GM19035 (cell line): ENCODE data around the gene RAD51C.
"Not testable (repeated sequence)": the region's sequence is repeated elsewhere in the genome, so short reads cannot be mapped to it uniquely, and the experiment has no call there.

ENCODE experiments used
- ATAC-seq: cut with Tn5 transposase; IDR thresholded peaks from one replicate; pipeline ENCODE4 v1.9.1; 2021; ENCODE audit not compliant: unreplicated experiment

RAD51C gene

DNA sequence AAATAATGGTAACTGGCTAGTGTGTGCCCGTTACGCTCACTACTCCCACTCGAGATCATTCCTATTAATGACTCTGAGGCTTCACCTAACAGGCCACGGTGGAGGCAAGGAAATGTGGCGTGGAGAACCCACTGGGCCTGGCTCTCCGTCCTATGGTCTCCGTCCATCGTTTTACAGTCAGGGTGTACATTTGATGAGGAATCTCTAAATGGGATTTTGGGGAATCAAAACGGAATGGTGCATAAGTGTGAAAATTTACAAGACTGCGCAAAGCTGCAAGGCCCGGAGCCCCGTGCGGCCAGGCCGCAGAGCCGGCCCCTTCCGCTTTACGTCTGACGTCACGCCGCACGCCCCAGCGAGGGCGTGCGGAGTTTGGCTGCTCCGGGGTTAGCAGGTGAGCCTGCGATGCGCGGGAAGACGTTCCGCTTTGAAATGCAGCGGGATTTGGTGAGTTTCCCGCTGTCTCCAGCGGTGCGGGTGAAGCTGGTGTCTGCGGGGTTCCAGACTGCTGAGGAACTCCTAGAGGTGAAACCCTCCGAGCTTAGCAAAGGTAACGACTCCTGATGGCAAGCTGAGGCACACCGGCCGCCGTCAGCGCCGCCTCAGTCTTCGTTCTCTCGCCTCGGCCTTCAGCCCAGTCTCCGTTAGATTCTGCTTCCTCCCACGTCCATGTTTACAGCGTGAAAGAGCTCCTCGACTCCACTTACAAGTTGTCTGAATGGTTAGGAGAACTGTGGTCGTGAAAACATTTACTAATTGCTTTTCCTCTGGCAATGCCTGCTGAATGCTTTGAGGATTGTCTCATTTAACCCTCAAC lies at the start of gene RAD51C:
Gene RAD51C, plus strand, starts transcription at position 364 of the 817 bp plus-strand sequence. Its CDS starts 42 bp downstream, at position 406.
- peak; percentile 98 for ATAC-seq

DNA sequence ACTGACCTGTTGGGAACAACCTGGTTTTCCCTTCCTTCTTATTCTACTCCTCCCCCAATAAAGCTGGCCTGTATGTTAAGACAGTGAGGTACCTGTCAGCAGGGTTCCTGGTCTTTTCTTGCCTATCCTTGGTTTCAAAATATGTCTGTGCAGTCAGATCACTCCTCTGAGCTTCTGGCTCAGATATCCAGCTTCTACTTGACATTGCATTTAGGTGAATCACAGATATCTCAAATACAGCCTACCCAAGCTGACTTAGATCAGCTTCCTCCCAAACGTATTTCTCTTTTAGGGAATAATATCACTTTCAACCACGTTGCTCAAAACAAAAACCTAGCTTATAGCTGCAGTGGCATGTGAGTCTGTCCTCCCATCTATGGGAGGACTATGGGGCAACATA lies 49.3 kb upstream of the RAD51C start:
- ATAC-seq, result no peak

DNA sequence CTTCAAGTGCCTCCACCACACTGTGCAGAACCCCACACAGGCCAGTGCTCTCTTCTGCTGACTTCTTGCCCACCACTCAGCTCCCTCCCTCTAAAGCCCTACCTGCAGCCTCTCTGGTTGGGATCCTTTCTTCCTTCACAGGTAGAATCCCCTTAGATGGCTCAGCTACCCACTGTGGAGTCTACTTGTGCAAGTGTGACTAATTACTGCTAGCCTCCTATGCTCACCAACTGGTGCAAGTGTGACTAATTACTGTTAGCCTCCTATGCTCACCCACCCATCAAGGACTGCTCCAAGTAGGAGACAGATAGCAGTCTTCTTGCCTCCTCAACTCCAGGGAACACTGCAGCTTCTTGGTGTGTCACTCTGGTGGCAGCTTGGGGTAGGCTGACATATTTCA lies 44.2 kb upstream of the RAD51C start:
- ATAC-seq, result no peak

DNA sequence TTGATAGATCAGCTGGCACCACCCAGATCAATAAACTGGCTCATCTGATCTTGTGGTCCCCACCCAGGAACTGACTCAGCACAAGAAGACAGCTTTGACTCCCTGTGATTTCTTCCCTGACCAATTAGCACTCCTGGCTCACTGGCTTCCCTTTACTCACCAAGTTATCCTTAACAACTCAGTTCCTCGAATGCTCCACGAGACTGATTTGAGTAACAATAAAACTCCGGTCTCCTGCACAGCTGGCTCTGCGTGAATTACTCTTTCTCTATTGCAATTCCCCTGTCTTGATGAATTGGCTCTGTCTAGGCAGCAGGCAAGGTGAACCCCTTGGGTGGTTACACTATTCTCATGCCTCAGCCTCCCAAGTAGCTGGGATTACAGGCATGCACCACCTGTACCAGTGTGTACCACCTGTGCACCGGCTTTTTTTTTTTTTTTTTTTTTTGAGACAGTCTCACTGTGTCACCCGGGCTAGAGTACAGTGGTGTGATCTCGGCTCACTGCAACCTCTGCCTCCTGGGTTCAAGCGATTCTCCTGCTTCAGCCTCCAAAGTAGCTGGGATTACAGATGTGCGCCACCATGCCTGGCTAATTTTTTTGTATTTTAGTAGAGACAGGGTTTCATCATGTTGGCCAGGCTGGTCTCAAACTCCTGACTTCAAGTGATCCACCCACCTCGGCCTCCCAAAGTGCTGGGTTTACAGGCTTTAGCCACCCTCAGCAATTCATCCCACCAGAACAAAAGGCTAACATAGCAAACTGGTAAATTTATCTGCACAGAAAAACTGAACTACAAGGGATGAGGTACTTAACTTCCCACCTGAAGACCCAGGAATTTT lies 34.2 kb upstream of the RAD51C start:
- ATAC-seq, result not testable (repeated sequence)

DNA sequence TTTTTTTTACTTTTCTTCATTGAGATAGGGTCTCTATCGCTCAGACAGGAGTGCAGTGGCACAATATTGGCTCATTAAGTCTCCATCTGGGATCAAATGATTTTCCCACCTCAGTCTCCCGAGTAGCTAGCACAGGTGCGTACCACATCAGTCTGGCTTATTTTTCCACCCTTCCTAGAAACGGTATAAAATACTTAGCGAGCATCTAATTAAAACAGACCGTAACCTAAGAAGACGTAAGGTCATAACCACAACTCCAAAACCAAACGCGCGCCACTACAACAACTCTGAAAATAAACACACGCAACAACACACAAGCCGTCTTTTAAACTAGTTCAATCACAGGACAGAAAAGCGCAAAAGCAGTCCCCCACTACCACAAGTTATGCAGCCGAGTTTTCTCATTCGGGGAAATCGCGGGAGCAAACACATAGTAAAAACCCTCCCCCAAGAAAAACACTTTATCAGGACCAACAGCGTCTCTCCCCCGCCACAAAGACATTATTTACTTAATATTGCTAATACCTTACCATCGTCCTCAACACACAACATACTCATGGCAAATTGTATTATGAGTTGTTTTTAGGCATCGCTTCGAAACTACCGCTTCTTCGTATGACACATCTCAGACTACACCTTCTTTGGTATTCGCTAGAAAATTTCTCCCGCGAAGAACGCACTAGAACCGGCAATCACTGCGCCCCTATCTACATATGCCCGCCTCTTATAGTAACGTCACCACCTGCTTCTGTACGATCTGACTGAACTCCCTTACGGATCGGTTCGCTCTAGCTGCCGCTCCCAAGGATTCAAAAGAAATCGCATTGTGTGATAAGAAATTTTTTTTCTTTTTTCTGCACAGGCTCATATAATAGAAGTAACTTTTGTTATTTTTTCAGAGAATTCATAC lies 33.3 kb upstream of the RAD51C start:
- peak; percentile 72 for ATAC-seq

DNA sequence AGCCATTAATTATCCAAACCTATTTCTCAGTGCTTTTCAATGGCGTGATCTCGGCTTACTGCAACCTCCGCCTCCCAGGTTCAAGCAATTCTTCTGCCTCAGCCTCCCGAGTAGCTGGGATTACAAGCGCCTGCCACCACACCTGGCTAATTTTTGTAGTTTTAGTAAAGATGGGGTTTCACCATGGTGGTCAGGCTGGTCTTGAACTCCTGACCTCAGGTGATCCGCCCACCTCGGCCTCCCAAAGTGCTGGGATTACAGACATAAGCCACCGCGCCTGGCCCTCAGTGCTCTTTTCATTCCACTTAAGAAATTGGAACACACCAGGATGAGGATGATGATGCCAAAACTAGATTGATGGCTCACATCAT lies 32.7 kb upstream of the RAD51C start:
- ATAC-seq, result not testable (repeated sequence)

DNA sequence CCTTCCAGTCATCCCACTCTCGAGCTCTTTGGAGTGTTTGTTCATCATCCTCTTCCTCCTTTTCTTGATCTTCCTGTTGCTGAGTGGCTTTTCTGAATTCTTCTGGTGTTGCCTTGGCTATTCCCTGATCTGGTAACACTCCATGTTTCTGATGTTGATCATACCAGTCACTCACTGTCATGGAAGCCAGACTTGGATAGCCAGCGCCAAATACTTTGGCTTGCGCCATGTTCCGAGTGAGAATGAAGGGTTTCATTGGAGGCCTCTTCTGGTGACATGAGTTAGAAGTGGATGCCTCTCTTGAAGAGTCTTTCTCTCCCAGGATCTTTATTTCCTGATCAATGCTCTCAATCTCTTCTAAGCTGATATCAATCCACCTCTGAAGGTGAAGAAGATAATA lies 31.8 kb upstream of the RAD51C start:
- no peak for ATAC-seq

DNA sequence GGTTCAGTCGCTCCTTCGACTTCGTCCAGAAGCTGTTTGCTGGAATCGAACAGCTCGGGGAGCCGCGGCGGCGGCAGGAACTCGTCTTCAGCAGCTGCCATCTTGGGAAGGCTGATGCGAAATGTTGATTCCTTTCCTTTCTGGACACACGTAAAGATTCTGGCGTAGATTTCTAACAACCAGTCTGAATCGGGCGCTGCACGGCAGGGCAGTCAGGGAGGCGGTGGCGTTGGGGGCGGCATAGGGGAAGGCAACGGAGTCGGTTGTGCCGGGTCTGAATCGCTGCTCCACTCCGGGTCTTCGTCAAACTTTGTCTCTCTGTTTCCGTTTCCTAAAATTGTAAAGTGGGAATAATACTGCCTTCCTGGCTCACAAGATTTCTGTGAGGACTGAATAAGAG lies 30.9 kb upstream of the RAD51C start:
- no peak for ATAC-seq

DNA sequence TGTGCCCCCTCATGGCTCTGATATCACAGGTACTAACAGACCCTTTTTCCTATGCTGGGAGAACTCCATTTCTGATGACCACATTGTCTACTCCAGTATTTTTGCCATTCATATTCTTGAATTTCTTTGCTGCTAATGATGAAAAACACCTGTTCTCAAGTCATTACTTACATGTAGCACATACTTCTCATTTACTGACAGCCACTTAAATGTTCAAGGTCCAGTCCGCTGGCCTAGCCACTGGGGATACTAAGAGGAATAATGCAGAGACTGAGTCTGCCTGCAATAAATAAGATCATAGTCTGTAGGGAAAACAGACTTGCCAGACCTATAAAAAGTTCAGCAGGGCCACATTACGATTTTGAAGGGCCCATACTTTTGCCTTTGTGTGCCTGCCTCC lies 28.1 kb upstream of the RAD51C start:
- ATAC-seq, result no peak

DNA sequence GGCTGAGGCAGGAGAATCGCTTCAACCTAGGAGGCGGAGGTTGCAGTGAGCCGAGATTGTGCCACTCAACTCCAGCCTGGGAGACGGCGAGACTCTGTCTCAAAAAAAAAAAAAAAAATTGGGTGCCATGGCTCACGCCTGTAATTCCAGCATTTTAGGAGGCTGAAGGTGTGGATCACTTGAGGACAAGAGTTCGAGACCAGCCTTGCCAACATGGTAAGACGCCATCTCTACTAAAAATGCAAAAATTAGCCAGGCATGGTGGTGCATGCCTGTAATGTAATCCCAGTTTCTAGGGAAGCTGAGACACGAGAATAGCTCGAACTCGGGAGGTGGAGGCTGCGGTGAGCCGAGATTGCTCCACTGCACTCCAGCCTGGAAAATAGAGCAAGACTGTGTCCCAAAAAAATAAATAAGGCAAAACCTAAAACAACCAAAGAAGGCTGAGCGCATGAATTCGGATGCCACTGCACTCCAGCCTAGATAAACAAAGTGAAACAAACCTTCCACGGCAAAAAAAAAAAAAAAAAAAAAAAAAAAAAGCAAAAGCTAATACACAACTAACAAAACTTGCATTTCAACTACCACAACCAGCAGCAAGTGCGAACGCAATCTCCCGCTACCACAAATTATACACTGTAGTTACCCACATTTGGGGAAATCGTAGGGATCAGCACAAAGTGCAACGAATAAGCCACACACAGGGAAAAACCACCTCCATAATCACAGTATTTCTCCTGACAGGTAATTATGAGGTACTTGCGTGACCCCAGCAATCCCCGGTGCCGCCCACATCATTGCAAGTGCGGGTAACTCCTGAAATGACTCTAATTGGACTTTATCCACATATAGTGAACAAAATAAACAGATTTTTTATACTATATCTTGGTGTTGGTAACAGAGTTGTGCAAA lies 26.2 kb upstream of the RAD51C start:
- ATAC-seq, result no peak

DNA sequence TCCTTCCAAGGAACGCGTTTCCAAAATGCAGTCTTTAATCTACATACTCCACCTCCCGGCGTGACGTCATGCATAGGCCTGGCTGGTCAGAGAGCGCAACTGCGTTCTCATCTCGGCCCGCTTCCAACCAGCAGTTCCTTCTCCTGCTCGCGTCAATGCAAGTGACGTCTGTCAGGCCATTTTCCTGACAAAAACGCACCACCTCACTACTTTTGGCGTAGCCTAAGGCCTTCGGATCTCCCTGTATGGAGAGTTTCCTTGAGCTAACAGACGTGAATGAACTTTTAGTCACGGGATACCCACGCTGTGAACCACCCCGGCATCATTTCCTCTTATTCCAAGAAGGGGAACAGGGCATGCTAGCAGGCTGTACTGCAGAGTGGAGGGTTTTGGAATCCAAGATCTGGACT lies 25.5 kb upstream of the RAD51C start:
- ATAC-seq, result no peak

DNA sequence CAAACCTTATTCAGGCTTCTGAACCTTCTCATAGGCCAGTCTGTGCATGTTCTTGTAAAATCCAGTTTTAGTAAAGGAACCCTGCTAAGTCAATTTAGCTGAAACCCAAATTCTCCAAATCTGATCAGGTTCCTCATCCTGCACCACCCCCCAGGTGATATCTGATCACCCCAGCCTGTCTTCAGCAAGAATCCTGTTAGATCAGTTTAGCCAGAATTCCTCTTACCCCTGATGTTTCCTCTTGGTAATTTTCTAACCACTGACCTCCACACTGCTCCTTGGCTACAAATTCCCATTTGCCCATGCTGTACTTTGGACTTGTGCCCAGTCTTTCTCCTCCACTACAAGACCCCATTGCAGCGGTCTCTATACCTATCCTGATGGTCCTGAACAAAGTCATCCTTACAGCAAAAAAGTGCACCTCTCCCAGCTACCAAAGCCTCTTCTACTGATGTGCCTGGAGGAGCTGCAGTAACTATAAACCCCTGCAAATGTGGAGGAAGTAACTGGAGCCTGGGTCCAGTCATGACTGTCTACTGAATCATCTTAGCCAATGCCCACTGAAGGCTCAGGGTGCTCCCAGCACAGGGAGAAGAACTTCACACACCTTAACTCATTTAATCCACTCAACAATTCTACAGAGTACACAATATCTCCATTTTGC lies 24.3 kb upstream of the RAD51C start:
- no peak for ATAC-seq

DNA sequence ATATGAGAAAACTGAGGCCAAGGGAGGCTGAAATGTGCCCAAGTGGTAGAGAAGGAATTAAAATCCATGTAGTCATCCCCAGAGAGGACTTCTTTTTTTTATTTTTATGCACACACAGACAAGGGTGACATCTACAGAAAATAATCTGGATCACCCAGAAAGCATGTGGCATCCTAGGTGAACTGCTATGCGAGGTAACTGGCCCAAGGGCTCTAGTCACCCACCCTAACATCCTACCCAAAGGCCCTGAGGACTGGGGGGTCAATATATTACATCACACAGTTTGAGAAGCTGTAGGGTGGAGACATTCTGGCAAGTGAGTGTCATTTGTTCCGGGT lies 23.8 kb upstream of the RAD51C start:
- no peak for ATAC-seq

DNA sequence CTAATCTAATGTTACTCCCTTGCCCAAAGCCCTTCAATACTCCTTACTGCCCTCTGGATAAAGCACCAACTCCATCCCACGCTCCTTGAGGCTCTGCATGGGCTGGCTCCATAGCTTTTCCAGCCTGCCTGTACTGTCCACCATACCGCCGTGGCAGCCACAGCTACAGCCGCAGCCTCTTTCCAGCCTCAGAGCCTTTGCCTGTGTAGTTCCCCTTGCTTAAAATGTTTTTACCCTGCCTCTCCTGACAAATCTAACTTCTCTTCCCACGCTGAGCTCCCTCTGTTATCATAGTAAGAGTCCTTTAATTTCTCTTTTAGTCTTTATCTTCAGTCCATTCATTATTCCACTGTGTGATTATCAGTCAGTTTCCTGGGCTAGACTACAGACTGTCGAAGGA lies 22.5 kb upstream of the RAD51C start:
- ATAC-seq, result no peak

DNA sequence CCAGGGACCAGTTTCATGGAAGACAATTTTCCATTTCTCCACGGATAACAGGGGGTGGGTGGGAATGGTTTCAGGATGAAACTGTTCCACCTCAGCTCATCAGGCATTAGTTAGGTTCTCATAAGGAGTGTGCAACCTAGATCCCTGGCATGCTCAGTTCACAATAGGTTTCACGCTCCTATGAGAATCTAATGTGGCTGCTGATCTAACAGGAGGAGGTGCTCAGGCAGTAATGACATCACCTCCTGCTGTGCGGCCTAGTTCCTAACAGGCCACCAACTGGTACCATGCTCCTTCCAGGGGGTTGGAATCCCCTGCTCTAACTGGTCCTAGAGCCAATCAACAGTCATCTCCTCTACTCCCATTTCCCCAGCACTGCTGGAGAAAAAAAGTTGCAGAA lies 20.4 kb upstream of the RAD51C start:
- ATAC-seq, result no peak

DNA sequence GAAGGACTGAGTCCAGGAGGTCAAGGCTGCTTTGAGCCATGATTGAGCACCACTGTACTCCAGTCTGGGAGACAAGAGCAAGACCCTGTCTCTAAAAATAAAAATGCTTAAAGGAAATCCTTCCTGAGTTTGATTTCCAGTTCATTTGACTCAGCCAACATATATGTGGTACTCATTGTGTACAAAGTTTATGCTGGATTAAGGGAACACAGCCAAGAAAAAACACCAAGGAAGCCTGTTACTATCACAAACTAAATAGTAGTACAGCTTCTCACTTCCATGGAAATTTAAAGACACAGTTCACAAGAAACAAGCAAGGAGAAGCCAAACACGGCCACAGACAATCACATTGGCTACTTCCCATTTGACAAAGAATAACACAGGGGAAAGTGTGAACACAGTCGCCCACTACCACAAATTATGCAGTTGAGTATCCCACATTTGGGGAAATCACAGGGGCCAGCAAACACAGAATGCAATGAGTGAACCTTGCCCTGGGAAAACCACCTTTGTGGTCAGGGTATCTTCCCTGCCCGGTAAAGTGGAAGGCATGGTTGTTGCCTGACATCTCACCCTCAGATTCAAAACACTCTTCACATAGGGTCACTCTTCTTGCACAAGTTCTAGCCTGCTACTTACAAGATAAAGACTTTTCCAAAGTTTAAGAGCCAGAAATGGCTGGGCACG lies 15.1 kb upstream of the RAD51C start:
- no peak for ATAC-seq

DNA sequence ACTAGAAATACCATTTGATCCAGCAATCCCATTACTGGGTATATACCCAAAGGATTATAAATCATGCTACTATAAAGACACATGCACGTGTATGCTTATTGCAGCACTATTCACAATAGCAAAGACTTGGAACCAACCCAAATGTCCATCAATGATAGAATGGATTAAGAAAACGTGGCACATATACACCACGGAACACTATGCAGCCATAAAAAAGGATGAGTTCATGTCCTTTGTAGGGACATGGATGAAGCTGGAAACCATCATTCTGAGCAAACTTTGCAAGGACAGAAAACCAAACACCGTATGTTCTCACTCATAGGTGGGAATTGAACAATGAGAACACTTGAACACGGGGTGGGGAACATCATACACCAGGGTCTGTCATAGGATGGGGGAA lies 14.1 kb upstream of the RAD51C start:
- ATAC-seq, result not testable (repeated sequence)

DNA sequence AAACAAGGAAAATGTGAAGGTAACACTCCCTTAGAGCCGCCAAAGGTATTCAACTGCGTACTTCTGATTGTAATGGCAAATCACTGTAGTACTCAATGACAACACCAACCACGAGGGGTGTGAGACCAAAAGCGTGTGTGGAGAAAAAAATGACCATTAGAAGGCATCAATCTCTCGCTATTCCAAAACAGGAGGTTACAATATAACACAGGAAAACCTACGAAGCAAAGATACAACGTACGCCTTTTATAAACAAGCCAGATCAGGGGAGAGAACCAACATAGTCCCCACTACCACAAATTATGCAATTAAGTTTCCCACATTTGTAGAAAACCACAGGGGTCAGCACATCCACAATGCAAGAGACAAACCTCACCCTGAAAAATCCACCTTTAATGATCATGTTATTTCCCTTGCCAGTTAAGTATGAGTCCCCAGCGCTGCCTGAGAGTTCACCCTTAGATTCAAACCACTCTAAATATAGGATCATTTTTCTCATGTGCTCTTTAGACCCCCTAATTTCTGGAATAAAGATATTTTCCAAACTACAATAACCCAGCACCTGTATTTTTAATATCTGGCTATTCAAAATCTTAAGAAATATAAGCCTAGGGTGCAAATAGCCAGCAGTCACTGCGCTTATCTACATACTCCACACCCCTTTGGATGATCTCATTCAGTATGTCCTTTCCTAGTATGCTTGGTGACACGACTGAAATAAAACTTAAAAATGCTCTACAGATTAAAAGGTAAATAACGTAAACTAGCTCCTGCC lies 13.0 kb upstream of the RAD51C start:
- no peak for ATAC-seq

DNA sequence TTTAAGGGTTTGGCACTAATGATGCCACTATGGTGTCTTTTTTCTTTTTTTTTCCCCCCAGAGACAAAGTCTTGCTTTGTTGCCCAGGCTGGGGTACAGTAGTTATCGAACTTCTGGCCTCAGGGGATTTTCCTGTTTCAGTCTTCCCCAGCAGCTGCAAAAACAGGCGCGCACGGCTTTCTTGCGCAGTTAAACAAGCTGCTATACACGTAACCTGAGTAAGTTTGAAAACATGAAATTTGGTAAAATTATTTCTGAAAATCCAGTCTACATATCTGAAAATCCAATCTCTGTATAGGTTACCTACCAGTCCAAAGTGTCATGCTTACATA lies 12.4 kb upstream of the RAD51C start:
- no peak for ATAC-seq
